H9 (cell line): ENCODE results near the gene FSHR. TPM values are rescaled to one million over a fixed set of nuclear protein-coding genes. Genes with fewer than 3 reads are reported as not detected.

Experiments
- DNase-seq: peaks from one replicate; pipeline ENCODE4 v3.0.0-alpha.2; 2017
- H2AFZ ChIP-seq: one replicate; pipeline ENCODE4 v1.6.1; 2013; ENCODE audit warnings: mild to moderate bottlenecking, low read length, control low read depth, moderate library complexity
- H2AK5ac ChIP-seq: 2 replicates; pipeline ENCODE4 v1.6.1; 2013; ENCODE audit warnings: low read length, control low read depth, mixed read lengths; ENCODE audit not compliant: insufficient read length
- H2BK120ac ChIP-seq: one replicate; pipeline ENCODE4 v1.6.1; 2013; ENCODE audit warnings: low read depth, mild to moderate bottlenecking, low read length, control low read depth, inconsistent platforms; ENCODE audit not compliant: poor library complexity, severe bottlenecking
- H2BK12ac ChIP-seq: 2 replicates; pipeline ENCODE4 v1.6.1; 2013; ENCODE audit warnings: low read length, control low read depth, mixed read lengths, low read depth; ENCODE audit not compliant: insufficient read length
- H2BK15ac ChIP-seq: 2 replicates; pipeline ENCODE4 v1.6.1; 2013; ENCODE audit warnings: low read depth, low read length, control low read depth
- H2BK20ac ChIP-seq: one replicate; pipeline ENCODE4 v1.6.1; 2013; ENCODE audit warnings: low read depth, mild to moderate bottlenecking, low read length, control low read depth, inconsistent platforms; ENCODE audit not compliant: poor library complexity, severe bottlenecking
- H2BK5ac ChIP-seq: 2 replicates; pipeline ENCODE4 v1.6.1; 2013; ENCODE audit warnings: low read length, control low read depth, mixed read lengths; ENCODE audit not compliant: insufficient read length
- H3K14ac ChIP-seq: 2 replicates; pipeline ENCODE4 v1.6.1; 2013; ENCODE audit warnings: low read length, control low read depth; ENCODE audit not compliant: insufficient read depth
- H3K18ac ChIP-seq: 2 replicates; pipeline ENCODE4 v1.6.1; 2013; ENCODE audit warnings: low read depth, mild to moderate bottlenecking, mixed read lengths, low read length, control low read depth; ENCODE audit not compliant: insufficient read length
- H3K23ac ChIP-seq: 2 replicates; pipeline ENCODE4 v1.6.1; 2013; ENCODE audit warnings: low read length, control low read depth, mixed read lengths, low read depth; ENCODE audit not compliant: insufficient read length
- H3K23me2 ChIP-seq: 2 replicates; pipeline ENCODE4 v1.6.1; 2013; ENCODE audit warnings: low read depth, mild to moderate bottlenecking, mixed read lengths, low read length, control low read depth; ENCODE audit not compliant: insufficient read length, poor library complexity, severe bottlenecking
- H3K27ac ChIP-seq: 2 replicates; pipeline ENCODE4 v1.5.1; 2013; ENCODE audit warnings: low read length, control low read depth, mixed read lengths, low read depth; ENCODE audit not compliant: insufficient read length
- H3K27me3 ChIP-seq: 2 replicates; pipeline ENCODE4 v1.6.1; 2013; ENCODE audit warnings: low read length, control low read depth, inconsistent platforms; ENCODE audit not compliant: insufficient read depth
- H3K4ac ChIP-seq: 2 replicates; pipeline ENCODE4 v1.6.1; 2013; ENCODE audit warnings: low read depth, mild to moderate bottlenecking, control low read depth, inconsistent platforms, low read length, moderate library complexity
- H3K4me1 ChIP-seq: 2 replicates; pipeline ENCODE4 v1.6.1; 2013; ENCODE audit warnings: low read length, control low read depth, inconsistent platforms; ENCODE audit not compliant: insufficient read depth
- H3K4me2 ChIP-seq: 2 replicates; pipeline ENCODE4 v1.6.1; 2013; ENCODE audit warnings: low read length, control low read depth, mixed read lengths; ENCODE audit not compliant: insufficient read length, insufficient read depth
- H3K56ac ChIP-seq: 2 replicates; pipeline ENCODE4 v1.6.1; 2013; ENCODE audit warnings: low read depth, mild to moderate bottlenecking, mixed read lengths, low read length, control low read depth; ENCODE audit not compliant: insufficient read length
- H3K79me1 ChIP-seq: 2 replicates; pipeline ENCODE4 v1.6.1; 2013; ENCODE audit warnings: low read depth, mild to moderate bottlenecking, moderate library complexity, low read length, control low read depth, inconsistent platforms; ENCODE audit not compliant: insufficient read depth, poor library complexity, severe bottlenecking
- H3K79me2 ChIP-seq: 2 replicates; pipeline ENCODE4 v1.6.1; 2013; ENCODE audit warnings: low read length, control low read depth, inconsistent platforms; ENCODE audit not compliant: insufficient read depth
- H3K9ac ChIP-seq: 2 replicates; pipeline ENCODE4 v1.6.1; 2013; ENCODE audit warnings: low read length, control low read depth, mixed read lengths; ENCODE audit not compliant: insufficient read length; ENCODE audit errors: extremely low read depth
- H3K9me3 ChIP-seq: one replicate; pipeline ENCODE4 v1.6.1; 2013; ENCODE audit warnings: low read depth, low read length, inconsistent platforms; ENCODE audit not compliant: control insufficient read depth
- H3T11ph ChIP-seq: one replicate; pipeline ENCODE4 v1.6.1; 2013; ENCODE audit warnings: mild to moderate bottlenecking, low read length, control low read depth, inconsistent platforms
- H4K20me1 ChIP-seq: one replicate; pipeline ENCODE4 v1.6.1; 2013; ENCODE audit not compliant: control insufficient read depth, insufficient read length, insufficient read depth
- H4K5ac ChIP-seq: 2 replicates; pipeline ENCODE4 v1.6.1; 2013; ENCODE audit warnings: low read depth, mild to moderate bottlenecking, mixed read lengths, low read length, control low read depth; ENCODE audit not compliant: insufficient read length
- H4K8ac ChIP-seq: replicated peaks from 2 replicates; pipeline ENCODE4 v1.6.1; 2013; ENCODE audit warnings: low read length, control low read depth, mixed read lengths, low read depth; ENCODE audit not compliant: insufficient read length
- H4K91ac ChIP-seq: 2 replicates; pipeline ENCODE4 v1.6.1; 2013; ENCODE audit warnings: low read depth, mild to moderate bottlenecking, moderate library complexity, mixed read lengths, low read length, control low read depth; ENCODE audit not compliant: insufficient read length
- H3K27ac Mint-ChIP-seq, 3 experiments: 2 replicates in 2 of 3; 3 replicates in 1 of 3; pipeline ENCODE4 v1.8.0; 2020 to 2021; ENCODE audit warnings: mixed read lengths in 3 of 3, mild to moderate bottlenecking in 1 of 3, moderate library complexity in 1 of 3
- H3K27me3 Mint-ChIP-seq: 2 replicates; pipeline ENCODE4 v1.8.0; 2021; ENCODE audit warnings: low read depth, mild to moderate bottlenecking, moderate library complexity, mixed read lengths
- H3K36me3 Mint-ChIP-seq, 3 experiments: 2 replicates in 2 of 3; 3 replicates in 1 of 3; pipeline ENCODE4 v1.8.0; 2020 to 2021; ENCODE audit warnings: low read depth in 3 of 3, mixed read lengths in 3 of 3; ENCODE audit not compliant: insufficient read depth in 1 of 3
- H3K4me1 Mint-ChIP-seq, 2 experiments: 2 replicates each; pipeline ENCODE4 v1.8.0; 2020; ENCODE audit warnings: mixed read lengths in 2 of 2
- H3K4me3 Mint-ChIP-seq, 2 experiments: 2 replicates in 1 of 2; 3 replicates in 1 of 2; pipeline ENCODE4 v1.8.0; 2020 to 2021; ENCODE audit warnings: mild to moderate bottlenecking in 2 of 2, mixed read lengths in 2 of 2, moderate library complexity in 1 of 2
- H3K9me3 Mint-ChIP-seq, 2 experiments: 2 replicates in 1 of 2; 3 replicates in 1 of 2; pipeline ENCODE4 v1.8.0; 2020; ENCODE audit warnings: mild to moderate bottlenecking in 2 of 2, mixed read lengths in 2 of 2, moderate library complexity in 1 of 2
- total RNA-seq: library from RNA; stranded (reverse); gene quantifications from 2 replicates; pipeline ENCODE4 v1.2.1, GENCODE V29; 2021
- TF ChIP-seq, protein P1 (sequence below): fragments of 200-600 bp; sonication (generic); conservative IDR thresholded peaks from 3 replicates; pipeline ENCODE4 v1.8.0; 2021; ENCODE audit warnings: antibody characterized with exemption, mild to moderate bottlenecking

FSHR gene
- total RNA-seq, 1 experiment from 2014 or later = not detected

GRCh38 chr2:49167131-49167530, 12.8 kb upstream of the FSHR start:
- Histone ChIP-seq H2BK15ac (no peak overlapping the region), H4K5ac (no peak overlapping the region), H3K4me2 (no peak overlapping the region), H2BK120ac (no peak overlapping the region), H4K8ac (no peak overlapping the region), H3K14ac (no peak overlapping the region), H3K9me3 (no peaks in the 10 kb centered on the region), H2BK20ac (no peak overlapping the region), H2BK12ac (no peak overlapping the region), H3K79me2 (no peaks in the 10 kb centered on the region), H4K20me1 (no peaks in the 10 kb centered on the region), H3K27ac (no peak overlapping the region), H4K91ac (no peak overlapping the region), H3K23me2 (no peaks in the 10 kb centered on the region), H2AK5ac (no peak overlapping the region), H3K79me1 (no peaks in the 10 kb centered on the region), H3K4ac (no peak overlapping the region), H3K23ac (no peak overlapping the region), H3K9ac (no peak overlapping the region), H2BK5ac (no peak overlapping the region), H3K27me3 (no peaks in the 10 kb centered on the region), H2AFZ (no peak overlapping the region), H3K56ac (no peak overlapping the region), H3K18ac (no peak overlapping the region), H3K4me1 (peaks cover 4% of the 10 kb centered on the region; the same call in 1 of the 2 replicates), H3T11ph (no peak overlapping the region)
- no peak for DNase-seq
- Mint-ChIP-seq H3K27ac (no peak overlapping the region), H3K4me1 (peaks cover 9 to 14% of the 10 kb centered on the region in 2 experiments), H3K27me3 (no peaks in the 10 kb centered on the region), H3K4me3 (no peak overlapping the region), H3K36me3 (peaks cover 0 to 7% (median 3%) of the 10 kb centered on the region in 3 experiments; a peak in 3 of 7 replicates), H3K9me3 (peaks cover 0 to 4% of the 10 kb centered on the region in 2 experiments; a peak in 3 of 5 replicates)
- TF ChIP-seq, protein P1, sequence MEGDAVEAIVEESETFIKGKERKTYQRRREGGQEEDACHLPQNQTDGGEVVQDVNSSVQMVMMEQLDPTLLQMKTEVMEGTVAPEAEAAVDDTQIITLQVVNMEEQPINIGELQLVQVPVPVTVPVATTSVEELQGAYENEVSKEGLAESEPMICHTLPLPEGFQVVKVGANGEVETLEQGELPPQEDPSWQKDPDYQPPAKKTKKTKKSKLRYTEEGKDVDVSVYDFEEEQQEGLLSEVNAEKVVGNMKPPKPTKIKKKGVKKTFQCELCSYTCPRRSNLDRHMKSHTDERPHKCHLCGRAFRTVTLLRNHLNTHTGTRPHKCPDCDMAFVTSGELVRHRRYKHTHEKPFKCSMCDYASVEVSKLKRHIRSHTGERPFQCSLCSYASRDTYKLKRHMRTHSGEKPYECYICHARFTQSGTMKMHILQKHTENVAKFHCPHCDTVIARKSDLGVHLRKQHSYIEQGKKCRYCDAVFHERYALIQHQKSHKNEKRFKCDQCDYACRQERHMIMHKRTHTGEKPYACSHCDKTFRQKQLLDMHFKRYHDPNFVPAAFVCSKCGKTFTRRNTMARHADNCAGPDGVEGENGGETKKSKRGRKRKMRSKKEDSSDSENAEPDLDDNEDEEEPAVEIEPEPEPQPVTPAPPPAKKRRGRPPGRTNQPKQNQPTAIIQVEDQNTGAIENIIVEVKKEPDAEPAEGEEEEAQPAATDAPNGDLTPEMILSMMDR = no peak
